ENCODE measurements around the gene TMEM134.
"Not testable (repeated sequence)": the region's sequence is repeated elsewhere in the genome, so short reads cannot be mapped to it uniquely, and the experiment has no call there.

The TMEM134 gene, protein sequence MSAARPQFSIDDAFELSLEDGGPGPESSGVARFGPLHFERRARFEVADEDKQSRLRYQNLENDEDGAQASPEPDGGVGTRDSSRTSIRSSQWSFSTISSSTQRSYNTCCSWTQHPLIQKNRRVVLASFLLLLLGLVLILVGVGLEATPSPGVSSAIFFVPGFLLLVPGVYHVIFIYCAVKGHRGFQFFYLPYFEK

GRCh38 chr11:67468759-67469507 is at the start of gene TMEM134:
Gene TMEM134 (minus strand): TSS chr11:67469251. CDS start chr11:67469192, 59 bp downstream.
- peak; percentile 94 for DNase-seq

- DNase-seq, result no peak
Observed at GRCh38 chr11:67517784-67518552, 48.9 kb upstream of the TMEM134 start.

DNA sequence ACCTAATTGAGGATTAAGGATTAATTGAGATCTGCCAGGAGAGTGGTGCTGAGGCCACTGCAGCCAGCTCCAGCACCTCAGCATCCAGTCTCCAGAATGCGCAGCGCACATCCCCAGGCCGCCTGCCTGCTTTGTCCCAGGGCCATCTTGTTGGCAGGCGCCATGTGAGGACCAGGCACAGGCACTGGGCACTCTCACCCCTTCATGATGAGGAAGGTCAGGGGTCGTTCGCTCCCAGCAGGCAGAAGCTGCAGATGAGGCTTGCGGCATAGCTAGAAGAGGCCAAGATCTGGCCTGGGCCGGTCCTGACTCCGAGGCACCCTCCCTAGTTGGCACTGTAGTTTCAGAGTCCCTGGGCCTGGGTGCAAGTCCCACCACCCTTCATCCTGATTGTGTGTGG is 47.8 kb upstream of the TMEM134 start:
- DNase-seq, result no peak

GRCh38 chr11:67514116-67514515 is 45.1 kb upstream of the TMEM134 start:
- no peak for DNase-seq

DNA sequence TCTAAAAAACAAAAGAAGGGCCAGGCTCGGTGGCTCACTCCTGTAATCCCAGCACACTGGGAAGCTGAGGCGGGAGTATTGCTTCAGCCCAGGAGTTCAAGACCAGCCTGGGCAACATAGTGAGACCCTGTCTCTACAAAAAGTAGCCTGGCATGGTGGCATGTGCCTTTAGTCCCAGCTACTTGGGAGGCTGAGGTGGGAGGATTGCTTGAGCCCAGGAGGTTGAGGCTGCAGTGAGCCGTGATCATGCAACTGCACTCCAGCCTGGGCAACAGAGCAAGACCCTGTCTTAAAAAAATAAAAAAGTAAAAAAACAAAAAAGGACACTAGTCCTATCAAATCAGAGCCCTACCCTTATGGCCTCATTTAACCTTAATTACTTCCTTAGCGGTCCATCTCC is 42.5 kb upstream of the TMEM134 start:
- DNase-seq, result not testable (repeated sequence)

DNA sequence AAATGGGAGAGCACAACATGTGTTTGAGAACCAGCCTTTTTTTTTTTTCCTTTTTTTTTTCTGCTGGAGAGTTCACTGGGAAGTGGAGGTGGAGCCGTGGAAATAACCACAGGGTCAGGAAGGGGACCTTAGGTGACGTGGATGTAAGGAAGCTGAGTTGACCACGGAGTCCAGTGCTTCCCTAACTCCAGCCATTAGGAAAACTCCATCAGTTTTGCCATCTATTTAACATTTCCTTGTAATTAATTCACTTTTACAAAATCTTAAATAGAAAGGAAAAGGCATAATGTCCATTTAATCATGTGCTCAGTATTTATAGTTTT is 40.9 kb upstream of the TMEM134 start:
- DNase-seq, result no peak

DNA sequence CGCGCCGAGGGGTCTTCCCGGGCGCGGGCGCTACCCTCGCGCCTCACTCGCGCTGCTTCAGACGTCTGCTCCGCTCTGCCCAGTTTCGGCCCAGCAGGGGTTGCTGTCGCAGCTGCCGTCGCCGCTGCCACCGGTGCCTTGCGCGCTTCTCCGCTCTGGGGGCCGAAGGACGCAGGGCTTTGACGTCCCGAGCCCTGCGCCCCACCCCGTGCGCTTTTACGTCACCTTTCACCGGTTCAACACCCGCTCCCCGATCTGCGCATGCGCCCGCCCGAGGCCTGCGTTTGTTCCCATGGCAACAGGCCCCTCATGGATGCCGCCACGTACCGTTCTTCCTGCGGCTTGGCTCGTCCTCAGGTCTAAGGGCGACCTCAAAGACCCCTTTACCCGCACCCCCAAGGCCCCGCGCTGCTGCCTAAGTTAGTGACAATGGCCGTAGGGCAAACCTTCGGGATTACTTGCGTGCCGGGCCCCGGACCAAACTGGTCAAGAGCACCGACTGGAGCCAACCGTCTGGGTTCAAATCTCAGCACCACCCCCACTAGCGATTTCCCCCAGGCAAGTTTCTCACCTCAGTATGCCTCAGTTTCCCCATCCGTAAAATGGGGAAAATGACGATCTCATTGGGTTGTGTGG is 39.6 kb upstream of the TMEM134 start:
- peak; percentile 100 for DNase-seq

- DNase-seq, result peak; percentile 99
Observed at GRCh38 chr11:67507864-67508485, 38.9 kb upstream of the TMEM134 start, which contains the start of gene CDK2AP2. Gene CDK2AP2 (minus strand): TSS chr11:67508162. CDS start chr11:67508082, 80 bp downstream.

DNA sequence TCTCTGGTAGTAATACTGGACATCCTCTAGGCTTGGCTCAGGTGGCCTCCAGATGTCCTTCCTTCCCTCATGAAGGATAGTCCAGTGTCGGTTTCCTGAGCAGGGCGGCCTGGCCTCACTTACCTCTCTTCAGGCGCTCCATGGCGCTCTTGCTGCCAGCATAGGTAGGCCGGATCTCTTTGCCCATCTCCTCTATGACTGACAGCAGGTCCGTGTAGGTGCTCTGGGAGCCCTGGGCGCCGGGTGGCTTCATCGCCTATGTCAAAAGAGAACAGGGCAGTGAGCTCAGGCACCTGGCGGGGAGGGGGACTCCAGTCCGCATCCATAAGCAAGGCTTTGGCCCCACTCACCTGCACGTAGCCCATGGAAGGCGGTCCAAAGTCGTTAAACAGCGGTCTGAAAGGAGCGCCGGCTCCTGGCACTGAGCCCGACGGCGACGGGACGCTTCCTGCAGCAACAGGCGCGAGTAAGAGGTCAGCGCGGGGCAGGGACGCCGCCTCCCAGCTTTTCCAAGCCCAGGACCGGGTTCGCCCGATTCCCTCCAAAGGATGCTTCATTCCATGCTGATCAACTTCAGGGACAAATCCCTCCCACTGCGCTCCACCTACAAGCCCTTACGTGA is 38.3 kb upstream of the TMEM134 start:
- DNase-seq, result no peak

GRCh38 chr11:67506426-67507051 is 37.5 kb upstream of the TMEM134 start:
- DNase-seq, result no peak

DNA sequence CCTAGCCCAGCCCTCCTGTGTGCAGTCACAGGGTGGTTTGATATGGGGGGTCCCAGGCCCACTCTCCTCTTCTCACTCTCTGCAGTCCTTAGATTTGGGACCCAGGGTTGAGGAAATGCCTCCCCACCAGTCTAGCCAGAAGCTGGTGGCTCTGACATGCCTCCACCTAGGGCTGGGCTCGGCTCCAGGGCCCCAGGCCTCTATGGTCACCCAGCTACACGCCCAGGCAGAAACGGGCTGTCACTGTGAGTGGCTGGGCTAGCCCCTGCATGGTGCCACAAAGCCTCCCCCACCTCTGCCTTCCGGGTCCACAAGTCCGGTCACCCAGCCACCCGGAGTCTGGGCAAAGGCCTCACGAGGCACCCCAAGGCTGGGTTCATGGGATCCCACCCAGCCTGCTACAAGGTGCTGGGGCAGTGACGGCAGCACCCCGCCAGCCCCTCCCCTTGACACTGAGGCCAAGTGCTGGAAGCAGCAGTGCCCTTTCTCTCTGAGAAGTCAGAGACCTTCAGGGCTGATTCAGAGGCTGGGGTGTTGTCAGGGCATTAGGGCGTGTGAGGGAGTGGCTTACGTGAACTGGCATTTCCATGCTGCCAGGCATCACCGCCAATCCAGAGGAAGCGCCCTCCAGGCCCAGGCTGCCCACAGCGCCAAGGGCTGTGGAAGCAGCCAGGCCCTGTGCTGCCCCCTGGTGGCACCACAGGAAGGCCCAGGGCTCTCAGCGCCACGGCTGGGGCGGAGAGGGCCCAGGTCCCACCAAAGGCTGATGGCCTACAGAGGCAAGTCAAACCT is 36.8 kb upstream of the TMEM134 start:
- peak; percentile 96 for DNase-seq

DNA sequence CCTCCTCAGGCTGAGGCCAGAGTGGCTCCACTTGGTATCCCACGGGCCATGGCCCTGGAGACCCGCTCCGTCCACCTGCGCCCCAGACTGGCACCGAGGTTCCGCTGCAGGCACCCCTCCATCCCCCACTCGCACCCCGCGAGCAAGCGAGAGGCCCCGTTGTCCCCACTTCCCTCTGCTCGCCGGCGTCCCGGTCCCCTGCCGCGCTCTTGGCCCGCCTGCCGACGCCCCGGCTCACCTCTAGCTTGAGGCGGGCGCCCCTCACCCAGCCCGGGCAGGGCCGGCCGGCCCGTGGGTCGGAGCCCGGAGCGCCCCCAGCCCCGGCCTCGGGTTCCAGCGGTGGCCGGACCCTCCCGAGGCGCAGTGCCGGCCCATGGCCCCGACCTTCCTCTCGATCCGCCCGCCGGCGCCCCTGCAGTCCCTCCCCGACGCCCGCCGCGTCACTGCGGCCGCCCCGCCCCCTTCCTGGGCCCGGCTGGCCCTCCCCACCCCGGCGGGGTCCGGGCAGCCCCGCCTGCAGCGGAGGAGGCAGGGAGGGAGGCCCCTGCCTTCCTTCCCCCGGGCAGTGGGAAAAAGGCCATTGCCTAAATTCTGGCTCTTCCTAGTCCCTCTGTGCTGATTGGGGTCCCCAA is 36.0 kb upstream of the TMEM134 start, which contains the start of gene PITPNM1:
Gene PITPNM1, minus strand, starts transcription at position 414 of the 632 bp plus-strand sequence. CDS start 1,183 bp downstream, outside the sequence.
- peak; percentile 81 for DNase-seq

DNA sequence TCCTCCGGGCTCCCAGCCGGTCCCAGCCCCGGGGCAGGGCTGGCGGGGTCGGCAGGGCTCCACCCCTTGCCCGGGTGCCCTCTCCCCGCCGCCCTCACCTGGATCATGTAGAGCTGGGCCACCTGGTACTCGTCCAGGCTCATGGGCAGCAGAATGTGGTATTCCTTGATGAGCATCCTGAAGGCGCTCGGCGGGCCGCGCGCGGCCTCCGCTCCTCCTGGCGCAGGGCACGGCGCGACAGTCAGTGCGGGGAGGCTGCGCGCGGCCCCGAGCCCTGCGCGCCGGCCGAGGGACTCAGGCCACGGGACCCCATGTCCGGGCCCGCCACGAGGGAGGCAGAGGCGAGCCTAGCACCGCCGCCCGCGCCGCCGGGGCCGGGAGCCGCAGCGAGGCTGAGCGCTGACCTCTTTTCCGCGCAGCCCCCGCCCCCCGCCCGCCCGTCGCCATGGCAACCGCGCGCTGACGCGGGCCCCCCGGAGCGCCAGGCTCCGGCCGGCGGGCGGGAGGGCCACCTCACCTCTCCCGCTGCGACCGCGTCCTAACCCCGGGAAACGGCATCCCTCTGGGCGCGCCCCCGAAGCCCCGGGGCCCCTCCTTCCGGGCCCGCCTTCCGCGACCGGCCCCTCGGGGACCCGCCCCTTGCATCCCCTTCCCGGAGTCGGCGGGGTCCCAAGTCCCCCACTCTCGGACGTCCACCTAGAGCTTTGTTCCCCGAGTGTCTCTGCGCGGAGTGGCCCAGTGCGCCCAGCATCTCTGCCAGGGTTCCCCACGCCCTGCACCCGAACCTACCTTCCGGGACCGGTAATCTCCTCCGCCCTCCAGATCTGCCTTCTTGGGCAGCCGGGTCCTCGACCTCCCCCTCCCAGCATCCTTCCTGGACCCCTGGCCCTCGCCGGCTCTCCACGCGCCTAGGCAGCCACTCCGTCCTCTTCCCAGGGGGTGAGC is 35.2 kb upstream of the TMEM134 start:
- peak; percentile 40 for DNase-seq

- DNase-seq, result no peak
Observed at GRCh38 chr11:67503119-67504004, 34.3 kb upstream of the TMEM134 start.

DNA sequence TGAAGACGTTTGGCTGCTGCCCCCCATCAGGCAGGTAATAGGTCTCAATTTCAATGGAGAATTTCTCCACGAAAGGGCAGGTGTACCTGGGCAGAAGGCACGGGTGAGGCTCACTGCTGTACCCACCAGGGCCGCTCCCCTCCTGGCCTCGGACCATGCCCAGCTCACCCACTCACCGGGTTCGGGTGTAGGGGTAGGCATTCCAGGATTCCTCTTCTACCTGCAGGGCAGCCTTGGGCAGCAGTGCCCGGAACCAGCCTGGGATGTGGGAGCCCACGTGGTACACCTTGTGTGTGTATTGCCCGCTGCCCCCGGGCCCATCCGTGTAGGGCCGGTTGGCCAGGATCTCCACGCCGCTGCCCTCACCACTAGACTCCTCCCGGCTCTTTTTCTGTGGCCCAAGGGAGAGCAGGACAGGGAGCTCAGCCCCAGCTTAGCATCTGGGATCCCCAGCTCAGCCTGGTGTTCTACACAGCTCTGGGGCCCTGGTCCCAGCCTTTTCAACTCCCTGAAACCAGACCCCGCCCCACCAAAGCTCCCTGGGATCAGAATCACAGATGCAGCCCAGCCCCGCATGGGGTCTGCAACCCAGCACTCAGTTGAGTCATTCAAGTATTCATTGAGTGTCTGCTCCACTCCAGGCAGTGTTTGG is 33.4 kb upstream of the TMEM134 start:
- DNase-seq, result no peak

DNA sequence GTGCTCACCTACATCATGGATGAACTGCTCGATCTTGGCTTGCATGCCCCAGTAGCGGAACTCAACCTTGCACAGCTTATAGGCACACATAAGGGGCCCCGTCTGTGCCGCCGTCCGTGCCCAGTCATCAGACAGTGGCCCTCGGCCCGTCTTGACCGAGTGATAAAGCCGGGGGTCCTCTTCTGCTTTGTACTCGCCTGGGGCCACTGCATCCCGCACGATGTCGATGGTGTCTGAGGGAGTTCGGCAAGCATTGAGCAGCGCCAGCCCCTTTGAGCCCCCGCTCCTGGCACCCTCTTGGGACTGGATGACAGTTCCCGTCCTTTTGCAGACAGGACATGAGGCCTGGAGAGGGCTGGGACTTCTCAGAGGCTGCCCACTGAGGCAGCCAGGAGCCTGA is 32.8 kb upstream of the TMEM134 start:
- DNase-seq, result no peak

Data from activated CD4-positive, alpha-beta T cell treated with anti-CD3 and anti-CD28 coated beads for 48 hours (primary cell).